Breast epithelium (tissue), 4 donors: ENCODE results near the gene CTXN2. TPM values are rescaled to one million over a fixed set of nuclear protein-coding genes. Genes with fewer than 3 reads are reported as not detected.

Experiments used
- DNase-seq, 2 donors: peaks; one replicate each; pipeline ENCODE4 v3.0.0-alpha.2; 2019; ENCODE audit warnings: low spot score in 2 of 2
- H3K27ac ChIP-seq, 2 donors: fragments of 200-600 bp; sonication (generic) in 1 of 2; one replicate each; pipeline ENCODE4 v1.5.1; 2016 to 2019; ENCODE audit warnings: mild to moderate bottlenecking in 1 of 2
- H3K27me3 ChIP-seq, 2 donors: fragments of 200-600 bp; sonication (generic) in 1 of 2; one replicate each; pipeline versions ENCODE4 v1.5.1 to v1.6.0; 2017 to 2019; ENCODE audit warnings: control low read depth in 1 of 2, mild to moderate bottlenecking in 1 of 2
- H3K36me3 ChIP-seq: fragments of 200-600 bp; one replicate; pipeline ENCODE4 v1.5.1; 2019
- H3K4me1 ChIP-seq, 2 donors: fragments of 200-600 bp; sonication (generic); one replicate each; pipeline ENCODE4 v1.5.1; 2016 to 2019; ENCODE audit warnings: control low read depth in 1 of 2
- H3K4me3 ChIP-seq, 3 donors: fragments of 200-600 bp; sonication (generic); 1 replicate in 2 of 3; 2 replicates in 1 of 3; pipeline ENCODE4 v1.5.1; 2016 to 2019; ENCODE audit warnings: mild to moderate bottlenecking in 3 of 3, moderate library complexity in 2 of 3
- H3K9me3 ChIP-seq, 2 donors: fragments of 200-600 bp; sonication (generic) in 1 of 2; one replicate each; pipeline ENCODE4 v1.5.1; 2016 to 2019; ENCODE audit warnings: control low read depth in 1 of 2
- CTCF ChIP-seq, 3 donors: fragments of 450-650 bp; IDR thresholded peaks; one replicate each; pipeline ENCODE4 v1.5.1; 2016 to 2017; ENCODE audit warnings: antibody characterized with exemption in 3 of 3, mild to moderate bottlenecking in 3 of 3, moderate library complexity in 3 of 3
- POLR2A ChIP-seq: fragments of 450-650 bp; IDR thresholded peaks from one replicate; pipeline ENCODE4 v1.6.1; 2016; ENCODE audit warnings: antibody characterized with exemption, mild to moderate bottlenecking, moderate library complexity
- POLR2AphosphoS5 ChIP-seq, 3 donors: sonication (generic); formaldehyde crosslinking; IDR thresholded peaks; one replicate each; pipeline ENCODE4 v1.6.1; 2017; ENCODE audit warnings: antibody characterized with exemption in 3 of 3
- intact Hi-C: fragments of 100-400 bp; cut with DNase I; formaldehyde crosslinking; loops from one replicate; pipeline ENCODE4 v1.15.1; 2023; ENCODE audit warnings: low total_unique reads
- total RNA-seq, 3 donors: library from RNA; depleted of rRNA; stranded (reverse); fragments of >200 nt; gene quantifications; one replicate each; pipeline ENCODE4 v1.1.0, GENCODE V29; 2016

The CTXN2 gene
- total RNA-seq, 3 donors from 2014 or later, result not detected

GRCh38 chr15:48149858-48150257, 41.6 kb upstream of the CTXN2 start:
- Histone ChIP-seq H3K27ac (no peak overlapping the region), H3K27me3 (no peaks in the 10 kb centered on the region), H3K4me3 (no peak overlapping the region), H3K4me1 (no peaks in the 10 kb centered on the region), H3K36me3 (no peaks in the 10 kb centered on the region), H3K9me3 (no peaks in the 10 kb centered on the region)
- intact Hi-C loops, result no loop called here
- TF ChIP-seq CTCF (IDR thresholded peaks at IDR 0.05), result no peak
- TF ChIP-seq POLR2A, result no peak
- TF ChIP-seq POLR2AphosphoS5 (IDR thresholded peaks at IDR 0.05), result no peak
- no peak for DNase-seq

GRCh38 chr15:48153526-48153925, 37.9 kb upstream of the CTXN2 start:
- Histone ChIP-seq H3K36me3 (no peaks in the 10 kb centered on the region), H3K4me3 (no peak overlapping the region), H3K9me3 (no peaks in the 10 kb centered on the region), H3K4me1 (no peaks in the 10 kb centered on the region), H3K27ac (no peak overlapping the region), H3K27me3 (no peaks in the 10 kb centered on the region)
- intact Hi-C loops, result no loop called here
- DNase-seq, result no peak
- no peak for TF ChIP-seq POLR2AphosphoS5 (IDR thresholded peaks at IDR 0.05)

GRCh38 chr15:48168616-48169015, 22.8 kb upstream of the CTXN2 start:
- no peaks in the 10 kb centered on the region for H3K27me3 ChIP-seq
- intact Hi-C loops, result no loop called here
- H3K36me3 ChIP-seq, result no peaks in the 10 kb centered on the region
- no peaks in the 10 kb centered on the region for H3K4me1 ChIP-seq
- no peak for DNase-seq
- no peaks in the 10 kb centered on the region for H3K9me3 ChIP-seq
- H3K27ac ChIP-seq, result no peak overlapping the region
- TF ChIP-seq CTCF (IDR thresholded peaks at IDR 0.05) (no peak), POLR2A (no peak), POLR2AphosphoS5 (IDR thresholded peaks at IDR 0.05) (no peak)
- no peak overlapping the region for H3K4me3 ChIP-seq

- Histone ChIP-seq H3K27me3 (no peaks in the 10 kb centered on the region), H3K9me3 (no peaks in the 10 kb centered on the region), H3K4me1 (no peaks in the 10 kb centered on the region), H3K27ac (no peak overlapping the region), H3K4me3 (no peak overlapping the region), H3K36me3 (no peaks in the 10 kb centered on the region)
- TF ChIP-seq POLR2A (no peak), CTCF (IDR thresholded peaks at IDR 0.05) (no peak), POLR2AphosphoS5 (IDR thresholded peaks at IDR 0.05) (no peak)
- no peak for DNase-seq
- intact Hi-C loops, result no loop called here
Observed at GRCh38 chr15:48170981-48171380, 20.5 kb upstream of the CTXN2 start.

GRCh38 chr15:48175126-48175525, 16.3 kb upstream of the CTXN2 start:
- H3K4me3 ChIP-seq, result no peak overlapping the region
- intact Hi-C loops, result no loop called here
- H3K27ac ChIP-seq, result no peak overlapping the region
- no peaks in the 10 kb centered on the region for H3K27me3 ChIP-seq
- no peaks in the 10 kb centered on the region for H3K4me1 ChIP-seq
- no peaks in the 10 kb centered on the region for H3K9me3 ChIP-seq
- DNase-seq, result no peak
- no peaks in the 10 kb centered on the region for H3K36me3 ChIP-seq
- TF ChIP-seq POLR2AphosphoS5 (IDR thresholded peaks at IDR 0.05), result no peak
- TF ChIP-seq CTCF (IDR thresholded peaks at IDR 0.05), result no peak
- no peak for TF ChIP-seq POLR2A

GRCh38 chr15:48176112-48176511, 15.4 kb upstream of the CTXN2 start:
- no peaks in the 10 kb centered on the region for H3K36me3 ChIP-seq
- no peak for DNase-seq
- intact Hi-C loops, result no loop called here
- no peaks in the 10 kb centered on the region for H3K9me3 ChIP-seq
- TF ChIP-seq CTCF (IDR thresholded peaks at IDR 0.05) (no peak), POLR2A (no peak), POLR2AphosphoS5 (IDR thresholded peaks at IDR 0.05) (no peak)
- H3K4me3 ChIP-seq, result no peak overlapping the region
- no peaks in the 10 kb centered on the region for H3K27me3 ChIP-seq
- H3K4me1 ChIP-seq, result no peaks in the 10 kb centered on the region
- H3K27ac ChIP-seq, result no peak overlapping the region
